HG02943 (cell line): Measurements from ENCODE around the gene RAD21L1.

Experiments
- ATAC-seq: cut with Tn5 transposase; IDR thresholded peaks from one replicate; pipeline ENCODE4 v1.9.1; 2021; ENCODE audit warnings: mild to moderate bottlenecking, low read depth, moderate library complexity; ENCODE audit not compliant: unreplicated experiment

The RAD21L1 gene

GRCh38 chr20:1291191-1291741, 65.4 kb downstream of the RAD21L1 start:
- ATAC-seq: no peak

- ATAC-seq: no peak
Measured at GRCh38 chr20:1292620-1293019, 66.8 kb downstream of the RAD21L1 start.

GRCh38 chr20:1293641-1294379, 68.0 kb downstream of the RAD21L1 start:
- no peak for ATAC-seq

GRCh38 chr20:1294497-1294896, 68.7 kb downstream of the RAD21L1 start:
- no peak for ATAC-seq

GRCh38 chr20:1295276-1295930, 69.6 kb downstream of the RAD21L1 start:
- ATAC-seq: no peak

GRCh38 chr20:1296117-1296610, 70.3 kb downstream of the RAD21L1 start:
- no peak for ATAC-seq

- ATAC-seq: no peak
Measured at GRCh38 chr20:1296922-1297321, 71.1 kb downstream of the RAD21L1 start.

- no peak for ATAC-seq
Measured at GRCh38 chr20:1297486-1297885, 71.6 kb downstream of the RAD21L1 start.

GRCh38 chr20:1298166-1298565, 72.3 kb downstream of the RAD21L1 start:
- ATAC-seq: no peak

- no peak for ATAC-seq
Measured at GRCh38 chr20:1298888-1299511, 73.2 kb downstream of the RAD21L1 start.

GRCh38 chr20:1299522-1299921, 73.7 kb downstream of the RAD21L1 start:
- no peak for ATAC-seq

GRCh38 chr20:1300083-1300840, 74.4 kb downstream of the RAD21L1 start:
- ATAC-seq: no peak

GRCh38 chr20:1301031-1301529, 75.2 kb downstream of the RAD21L1 start:
- ATAC-seq: no peak

GRCh38 chr20:1302685-1303541, 77.1 kb downstream of the RAD21L1 start:
- no peak for ATAC-seq

GRCh38 chr20:1304710-1305515, 79.1 kb downstream of the RAD21L1 start:
- no peak for ATAC-seq
